Spleen (tissue), 7 donors: Measurements from ENCODE around the gene MTX2.

ENCODE experiments used
- POLR2AphosphoS5 ChIP-seq, 3 donors: sonication (generic); formaldehyde crosslinking; IDR thresholded peaks; one replicate each; pipeline ENCODE4 v1.5.1; 2017; ENCODE audit warnings: antibody characterized with exemption in 3 of 3
- TF ChIP-seq, protein P1 (sequence below), 11 experiments: fragments of 200-600 bp in 7 of 11; fragments of 450-650 bp in 4 of 11; sonication (generic) in 4 of 11; IDR thresholded peaks in 8 of 11; conservative IDR thresholded peaks in 3 of 11; 1 replicate in 7 of 11; 2 replicates in 4 of 11; pipeline versions ENCODE4 v1.4.0 to v1.8.0; 2016 to 2021; ENCODE audit warnings: antibody characterized with exemption in 11 of 11, inconsistent platforms in 4 of 11, mild to moderate bottlenecking in 1 of 11
- donor health status: DM: no; HTN: no; CAD: no; lungs with moderate emphysema.
- donor health status: DM: no; HTN: no; CAD: no.
- donor health status: DM: no; HTN: no; CAD: no.

DNA sequence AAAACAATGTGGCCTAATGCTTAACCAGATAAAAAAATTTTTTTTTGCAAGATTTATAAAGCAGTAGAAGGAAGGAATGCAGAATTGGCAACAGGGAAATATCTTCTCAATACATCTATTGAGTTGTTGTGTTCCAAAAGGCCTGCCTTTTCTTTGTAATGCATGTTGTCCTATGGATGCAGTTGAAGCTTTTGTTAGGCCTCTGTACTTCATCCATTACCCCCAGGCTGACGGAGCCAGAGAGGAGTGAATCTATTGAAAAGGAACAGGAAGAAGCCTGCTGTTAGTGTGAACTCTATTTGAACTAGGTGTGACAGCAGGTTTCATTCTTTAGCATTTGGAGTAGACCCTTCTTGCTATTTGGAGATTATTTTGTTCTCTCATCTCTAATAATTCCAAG lies 56.5 kb downstream of the MTX2 start:
- TF ChIP-seq, protein P1, sequence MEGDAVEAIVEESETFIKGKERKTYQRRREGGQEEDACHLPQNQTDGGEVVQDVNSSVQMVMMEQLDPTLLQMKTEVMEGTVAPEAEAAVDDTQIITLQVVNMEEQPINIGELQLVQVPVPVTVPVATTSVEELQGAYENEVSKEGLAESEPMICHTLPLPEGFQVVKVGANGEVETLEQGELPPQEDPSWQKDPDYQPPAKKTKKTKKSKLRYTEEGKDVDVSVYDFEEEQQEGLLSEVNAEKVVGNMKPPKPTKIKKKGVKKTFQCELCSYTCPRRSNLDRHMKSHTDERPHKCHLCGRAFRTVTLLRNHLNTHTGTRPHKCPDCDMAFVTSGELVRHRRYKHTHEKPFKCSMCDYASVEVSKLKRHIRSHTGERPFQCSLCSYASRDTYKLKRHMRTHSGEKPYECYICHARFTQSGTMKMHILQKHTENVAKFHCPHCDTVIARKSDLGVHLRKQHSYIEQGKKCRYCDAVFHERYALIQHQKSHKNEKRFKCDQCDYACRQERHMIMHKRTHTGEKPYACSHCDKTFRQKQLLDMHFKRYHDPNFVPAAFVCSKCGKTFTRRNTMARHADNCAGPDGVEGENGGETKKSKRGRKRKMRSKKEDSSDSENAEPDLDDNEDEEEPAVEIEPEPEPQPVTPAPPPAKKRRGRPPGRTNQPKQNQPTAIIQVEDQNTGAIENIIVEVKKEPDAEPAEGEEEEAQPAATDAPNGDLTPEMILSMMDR (IDR thresholded peaks at IDR 0.05 in 8 of 11, conservative IDR thresholded peaks at IDR 0.05 in 3 of 11), result no peak
- no peak for TF ChIP-seq POLR2AphosphoS5 (IDR thresholded peaks at IDR 0.05)
